ENCODE measurements around the gene CAV1. TPM values are rescaled to one million over a fixed set of nuclear protein-coding genes. Genes with fewer than 3 reads are reported as not detected.
A peak's percentile ranks its signal among the peaks of the same experiment; 100 is the strongest.

The CAV1 gene
- total and polyA plus RNA-seq, 12 donors: 93.0 to 364 (median 274) TPM

DNA sequence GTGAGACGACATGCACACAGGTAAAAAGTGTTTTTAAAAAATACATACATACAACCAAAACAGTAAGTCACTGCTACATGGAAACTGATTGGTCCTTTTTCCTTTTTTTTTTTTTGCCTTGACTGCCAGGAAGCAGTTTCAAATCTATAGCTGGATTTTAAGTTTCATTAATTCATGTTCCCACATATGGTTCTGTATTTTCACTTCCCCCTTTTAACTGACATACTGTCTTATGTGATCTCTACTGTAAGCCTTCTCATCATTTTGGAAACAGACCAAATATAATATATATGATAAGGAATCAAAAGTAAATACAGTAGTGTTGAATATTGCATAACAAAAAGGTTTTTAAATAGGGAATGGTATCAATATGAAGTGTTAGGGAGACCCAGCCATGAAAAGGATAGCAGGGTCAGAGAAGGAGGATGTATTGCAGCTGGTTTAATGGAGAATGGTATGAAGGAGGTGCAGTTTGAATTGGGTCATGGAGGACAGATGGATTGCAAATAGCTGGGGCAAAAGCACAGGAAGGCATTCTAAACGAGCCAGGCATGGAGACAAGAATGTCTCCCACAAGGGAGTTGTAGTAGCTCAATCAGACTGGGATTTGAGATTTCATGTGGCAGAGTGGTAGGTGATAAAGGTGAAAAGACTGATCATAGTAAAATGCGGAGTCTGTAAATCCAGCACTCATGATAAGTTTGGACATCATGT is 5.4 kb downstream of the CAV1 start:
- H3K27me3 ChIP-seq: peaks cover 0 to 21% (median 0%) of the 10 kb centered on the region in 7 donors
- peak overlapping the region in 9 of 10 donors; percentile 22 to 96 (median 73) for H3K4me3 ChIP-seq
- intact Hi-C loops (cut with DNase I): loop anchor here in 1 of 10 donors (10.0 kb wide), 1 partner anchor 55 kb away; no protein-coding TSS in a partner anchor
- H3K9me3 ChIP-seq: no peaks in the 10 kb centered on the region
- peak overlapping the region in 6 of 10 donors; percentile 13 to 99 (median 94) for H3K27ac ChIP-seq
- ATAC-seq: no peak
- WGBS, 2 donors: 26 to 28% methylated on average over 3 of the region's 3 CpGs
- peaks cover 8 to 88% (median 79%) of the 10 kb centered on the region in 9 donors for H3K4me1 ChIP-seq
- DNase-seq: no peak
- TF ChIP-seq, protein P1, sequence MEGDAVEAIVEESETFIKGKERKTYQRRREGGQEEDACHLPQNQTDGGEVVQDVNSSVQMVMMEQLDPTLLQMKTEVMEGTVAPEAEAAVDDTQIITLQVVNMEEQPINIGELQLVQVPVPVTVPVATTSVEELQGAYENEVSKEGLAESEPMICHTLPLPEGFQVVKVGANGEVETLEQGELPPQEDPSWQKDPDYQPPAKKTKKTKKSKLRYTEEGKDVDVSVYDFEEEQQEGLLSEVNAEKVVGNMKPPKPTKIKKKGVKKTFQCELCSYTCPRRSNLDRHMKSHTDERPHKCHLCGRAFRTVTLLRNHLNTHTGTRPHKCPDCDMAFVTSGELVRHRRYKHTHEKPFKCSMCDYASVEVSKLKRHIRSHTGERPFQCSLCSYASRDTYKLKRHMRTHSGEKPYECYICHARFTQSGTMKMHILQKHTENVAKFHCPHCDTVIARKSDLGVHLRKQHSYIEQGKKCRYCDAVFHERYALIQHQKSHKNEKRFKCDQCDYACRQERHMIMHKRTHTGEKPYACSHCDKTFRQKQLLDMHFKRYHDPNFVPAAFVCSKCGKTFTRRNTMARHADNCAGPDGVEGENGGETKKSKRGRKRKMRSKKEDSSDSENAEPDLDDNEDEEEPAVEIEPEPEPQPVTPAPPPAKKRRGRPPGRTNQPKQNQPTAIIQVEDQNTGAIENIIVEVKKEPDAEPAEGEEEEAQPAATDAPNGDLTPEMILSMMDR (IDR thresholded peaks at IDR 0.05): no peak
- peaks cover 0 to 86% (median 16%) of the 10 kb centered on the region in 9 donors for H3K36me3 ChIP-seq

DNA sequence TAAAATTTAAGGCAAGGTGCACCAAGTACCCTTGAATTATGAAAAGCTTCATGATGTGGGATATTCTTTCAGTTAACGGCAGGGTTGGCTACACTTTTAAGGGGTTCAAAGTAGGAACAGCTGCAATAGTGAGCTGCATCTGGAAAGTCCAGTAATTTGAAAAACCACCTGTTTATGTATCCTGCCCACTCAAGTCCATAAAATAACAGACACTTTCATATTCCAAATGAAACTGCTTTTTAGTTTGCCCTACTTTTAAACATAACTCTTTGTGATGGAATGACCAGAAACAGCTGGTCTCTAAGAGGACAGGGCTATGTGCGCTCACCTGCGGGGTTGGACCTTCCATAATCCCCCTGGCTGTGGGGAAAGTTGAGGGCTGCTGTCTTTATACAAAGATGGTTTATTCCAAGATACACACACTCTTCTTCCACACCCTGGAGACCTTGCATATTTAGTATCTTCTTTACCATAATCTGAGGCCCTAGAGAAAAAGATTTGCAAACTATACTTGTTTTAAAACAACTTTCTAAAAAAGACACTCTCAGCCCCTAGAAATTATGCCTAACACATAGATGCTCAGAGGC is 7.4 kb downstream of the CAV1 start:
- ATAC-seq (no peak), DNase-seq (no peak)
- peaks cover 0 to 2% (median 0%) of the 10 kb centered on the region in 7 donors for H3K27me3 ChIP-seq
- H3K9me3 ChIP-seq: no peaks in the 10 kb centered on the region
- 62 to 64% methylated on average over 3 of the region's 3 CpGs for WGBS, 2 donors
- H3K4me1 ChIP-seq: peaks cover 8 to 97% (median 81%) of the 10 kb centered on the region in 9 donors
- H3K36me3 ChIP-seq: peaks cover 0 to 100% (median 24%) of the 10 kb centered on the region in 9 donors
- H3K4me3 ChIP-seq: peak overlapping the region in 6 of 10 donors; percentile 4 to 96 (median 76)
- intact Hi-C loops (cut with DNase I): loop anchor here in 1 of 10 donors (10.0 kb wide), 1 partner anchor 53 kb away; no protein-coding TSS in a partner anchor
- TF ChIP-seq, protein P1 (IDR thresholded peaks at IDR 0.05): no peak
- H3K27ac ChIP-seq: peak overlapping the region in 5 of 10 donors; percentile 3 to 99 (median 31)

DNA sequence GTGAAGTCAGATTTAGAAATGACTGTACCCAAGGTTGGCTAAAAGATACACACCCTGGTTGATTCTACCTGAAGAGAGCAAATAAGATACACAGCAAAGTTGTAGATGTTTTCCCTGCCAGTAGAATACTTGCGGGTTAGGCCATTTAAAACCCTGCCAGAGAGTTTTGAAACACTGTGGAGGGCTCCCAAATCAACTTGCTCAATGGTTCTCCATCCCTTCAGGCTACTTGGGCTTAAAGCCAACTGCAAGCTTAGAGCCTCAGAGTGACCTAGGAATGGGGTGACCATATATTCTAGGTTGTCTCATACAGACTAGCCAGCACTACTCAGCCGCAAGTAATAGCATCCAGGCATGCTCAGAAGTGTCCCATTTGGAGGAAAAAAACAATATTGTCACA is 10.0 kb downstream of the CAV1 start:
- TF ChIP-seq, protein P1 (IDR thresholded peaks at IDR 0.05): no peak
- 62 to 69% methylated on average over 2 of the region's 2 CpGs for WGBS, 2 donors
- H3K9me3 ChIP-seq: no peaks in the 10 kb centered on the region
- peaks cover 6 to 97% (median 82%) of the 10 kb centered on the region in 9 donors for H3K4me1 ChIP-seq
- peak overlapping the region in 5 of 10 donors; percentile 6 to 25 (median 15) for H3K4me3 ChIP-seq
- no peaks in the 10 kb centered on the region for H3K27me3 ChIP-seq
- DNase-seq (no peak), ATAC-seq (peak in 3 of 8 donors; percentile 12 to 65 (median 50))
- H3K27ac ChIP-seq: peak overlapping the region in 7 of 10 donors; percentile 3 to 71 (median 32)
- peaks cover 0 to 100% (median 39%) of the 10 kb centered on the region in 9 donors for H3K36me3 ChIP-seq
- intact Hi-C loops (cut with DNase I): loop anchor here in 1 of 10 donors (10.0 kb wide), 1 partner anchor 50 kb away; no protein-coding TSS in a partner anchor

DNA sequence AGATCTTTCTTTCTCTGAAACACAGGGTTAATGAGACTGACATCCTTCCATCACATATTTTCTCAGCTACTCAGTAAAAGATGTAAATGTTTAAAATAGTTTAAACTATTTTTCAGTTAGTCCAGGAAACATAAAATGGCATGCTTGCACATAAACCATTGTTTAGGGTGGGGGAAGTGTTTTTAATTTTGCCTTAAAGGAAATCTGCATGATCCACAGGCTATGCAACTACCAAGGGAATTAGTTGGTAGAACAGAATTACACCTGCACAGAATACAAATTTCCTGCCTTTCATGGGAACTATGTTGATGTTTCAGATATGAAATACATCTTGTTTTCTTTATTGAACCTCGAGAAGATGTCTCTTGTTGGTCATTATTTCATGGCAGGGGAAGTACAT is 10.6 kb downstream of the CAV1 start:
- Histone ChIP-seq H3K36me3 (peaks cover 0 to 100% (median 32%) of the 10 kb centered on the region in 9 donors), H3K4me1 (peaks cover 6 to 97% (median 81%) of the 10 kb centered on the region in 9 donors), H3K27ac (peak overlapping the region in 5 of 10 donors; percentile 3 to 71 (median 47)), H3K27me3 (no peaks in the 10 kb centered on the region), H3K9me3 (no peaks in the 10 kb centered on the region), H3K4me3 (peak overlapping the region in 3 of 10 donors; percentile 15 to 25 (median 16))
- 50 to 66% methylated on average over 1 of the region's 1 CpG for WGBS, 2 donors
- intact Hi-C loops (cut with DNase I): loop anchor here in 1 of 10 donors (10.0 kb wide), 1 partner anchor 49 kb away; no protein-coding TSS in a partner anchor
- TF ChIP-seq, protein P1 (IDR thresholded peaks at IDR 0.05): no peak
- ATAC-seq: peak in 1 of 8 donors; percentile 35
- DNase-seq: no peak
